Trophoblast cell (in vitro differentiated cells and primary cell): Measurements from ENCODE around the gene TESK2.
A peak's percentile ranks its signal among the peaks of the same experiment; 100 is the strongest.

Experiments used
- DNase-seq, 2 donors: peaks; one replicate each; pipeline ENCODE4 v3.0.0-alpha.2; 2016
- H2AFZ ChIP-seq: 2 replicates; pipeline ENCODE4 v1.6.1; 2013; ENCODE audit warnings: low read length, moderate library complexity, mild to moderate bottlenecking; ENCODE audit not compliant: insufficient read depth, poor library complexity
- H2AK5ac ChIP-seq: 2 replicates; pipeline ENCODE4 v1.6.1; 2013; ENCODE audit warnings: mild to moderate bottlenecking, low read length
- H2BK120ac ChIP-seq: 2 replicates; pipeline ENCODE4 v1.6.1; 2013; ENCODE audit warnings: low read length, mild to moderate bottlenecking, moderate library complexity; ENCODE audit not compliant: insufficient read depth, poor library complexity
- H2BK12ac ChIP-seq: 2 replicates; pipeline ENCODE4 v1.6.1; 2013; ENCODE audit warnings: mild to moderate bottlenecking, low read length, moderate library complexity
- H2BK5ac ChIP-seq: 2 replicates; pipeline ENCODE4 v1.6.1; 2013; ENCODE audit warnings: low read length, low read depth, moderate library complexity, mild to moderate bottlenecking; ENCODE audit not compliant: poor library complexity
- H3K14ac ChIP-seq: 2 replicates; pipeline ENCODE4 v1.6.1; 2013; ENCODE audit warnings: mild to moderate bottlenecking, low read length
- H3K18ac ChIP-seq: 2 replicates; pipeline ENCODE4 v1.6.1; 2013; ENCODE audit warnings: mild to moderate bottlenecking, low read length
- H3K23ac ChIP-seq: 2 replicates; pipeline ENCODE4 v1.6.1; 2013; ENCODE audit warnings: low read length
- H3K27ac ChIP-seq: 2 replicates; pipeline ENCODE4 v1.5.1; 2013; ENCODE audit warnings: low read depth, mild to moderate bottlenecking, inconsistent platforms, low read length, moderate library complexity
- H3K27me3 ChIP-seq: 2 replicates; pipeline ENCODE4 v1.6.1; 2013; ENCODE audit warnings: inconsistent platforms, mild to moderate bottlenecking, low read length, moderate library complexity; ENCODE audit not compliant: insufficient read depth
- H3K36me3 ChIP-seq, 2 experiments: 1 replicate in 1 of 2; 2 replicates in 1 of 2; pipeline ENCODE4 v1.6.1; 2013; ENCODE audit warnings: low read length in 2 of 2, mild to moderate bottlenecking in 2 of 2, moderate library complexity in 1 of 2; ENCODE audit not compliant: insufficient read depth in 2 of 2, control insufficient read depth in 1 of 2
- H3K4ac ChIP-seq: 2 replicates; pipeline ENCODE4 v1.6.1; 2013; ENCODE audit warnings: low read depth, mild to moderate bottlenecking, low read length, moderate library complexity
- H3K4me1 ChIP-seq, 2 experiments: 1 replicate in 1 of 2; 2 replicates in 1 of 2; pipeline ENCODE4 v1.6.1; 2013; ENCODE audit warnings: low read length in 2 of 2, mild to moderate bottlenecking in 2 of 2, moderate library complexity in 1 of 2; ENCODE audit not compliant: insufficient read depth in 2 of 2, control insufficient read depth in 1 of 2
- H3K4me2 ChIP-seq: 2 replicates; pipeline ENCODE4 v1.6.1; 2013; ENCODE audit warnings: inconsistent platforms, mild to moderate bottlenecking, low read length, moderate library complexity
- H3K4me3 ChIP-seq: 2 replicates; pipeline ENCODE4 v1.5.1; 2013; ENCODE audit warnings: mild to moderate bottlenecking, low read depth, low read length, inconsistent platforms
- H3K79me1 ChIP-seq: one replicate; pipeline ENCODE4 v1.6.1; 2013; ENCODE audit warnings: low read length
- H3K79me2 ChIP-seq: 2 replicates; pipeline ENCODE4 v1.6.1; 2013; ENCODE audit warnings: low read length, mild to moderate bottlenecking; ENCODE audit not compliant: control insufficient read depth, insufficient read depth, poor library complexity
- H3K9ac ChIP-seq: 2 replicates; pipeline ENCODE4 v1.6.1; 2013; ENCODE audit warnings: mild to moderate bottlenecking, low read length
- H3K9me3 ChIP-seq: 2 replicates; pipeline ENCODE4 v1.6.1; 2013; ENCODE audit warnings: low read depth, mild to moderate bottlenecking, control low read depth, inconsistent platforms, low read length; ENCODE audit not compliant: insufficient read depth
- H4K12ac ChIP-seq: 2 replicates; pipeline ENCODE4 v1.6.1; 2013; ENCODE audit warnings: low read depth, mild to moderate bottlenecking, low read length, moderate library complexity
- H4K8ac ChIP-seq: 2 replicates; pipeline ENCODE4 v1.6.1; 2013; ENCODE audit warnings: low read depth, mild to moderate bottlenecking, low read length, moderate library complexity
- H4K91ac ChIP-seq: one replicate; pipeline ENCODE4 v1.6.1; 2013; ENCODE audit warnings: low read depth, mild to moderate bottlenecking, low read length, moderate library complexity
- WGBS: extraction: QIAGEN DNeasy Blood & Tissue Kit; methylation state at CpG from one replicate; pipeline ENCODE4 v1.1.7; 2013; ENCODE audit warnings: missing lambda C conversion rate; ENCODE audit not compliant: insufficient read length, insufficient coverage; ENCODE audit errors: extremely low coverage; 5-methylcytosine and 5-hydroxymethylcytosine counted together

TESK2 gene

DNA sequence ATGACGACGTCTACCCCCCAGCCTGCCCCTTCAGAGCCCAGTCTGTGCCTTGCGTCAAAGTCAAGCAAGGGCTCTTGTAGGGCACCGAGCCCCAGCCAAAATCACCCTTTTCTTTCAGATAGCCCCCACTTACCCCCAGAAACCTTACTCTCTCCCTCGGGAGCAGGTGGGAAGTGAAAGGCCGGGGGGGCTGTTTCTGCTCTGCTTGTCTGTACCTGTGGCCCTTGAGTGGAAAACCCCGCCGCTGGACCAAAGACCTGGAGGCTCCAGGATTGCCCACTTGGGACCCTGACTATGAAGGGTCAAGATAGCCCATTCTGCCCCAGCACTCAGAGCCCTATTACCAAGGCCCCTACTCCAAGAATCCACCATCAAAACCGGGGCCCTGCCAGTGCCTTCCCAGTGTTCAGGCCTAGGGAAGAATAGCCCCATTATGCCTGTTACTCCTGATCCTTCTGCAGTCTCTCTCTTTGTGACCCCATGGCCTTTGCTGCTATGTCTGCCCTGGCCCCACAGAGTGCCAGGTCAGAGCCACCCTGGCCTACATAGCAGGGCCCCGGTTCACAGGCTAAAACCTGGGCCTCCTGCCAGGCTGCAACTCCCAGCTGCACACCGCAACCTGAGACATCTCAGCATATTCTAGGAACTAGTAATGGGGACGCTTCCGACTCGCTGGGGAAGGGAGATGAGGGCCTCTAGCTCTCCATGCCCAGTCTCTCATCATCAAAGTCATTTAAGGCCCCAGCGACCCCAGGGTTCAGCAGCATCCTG is 186.5 kb downstream of the TESK2 start:
- H3K27ac ChIP-seq, result peak overlapping the region; percentile 64
- H3K4me3 ChIP-seq, result peak overlapping the region; percentile 87
- no peaks in the 10 kb centered on the region for H3K36me3 ChIP-seq
- H3K4ac ChIP-seq, result peak overlapping the region; percentile 77
- peak overlapping the region; percentile 38 for H2AFZ ChIP-seq
- H3K23ac ChIP-seq, result no peak overlapping the region
- peak overlapping the region; percentile 89 for H4K91ac ChIP-seq
- peaks cover 8% of the 10 kb centered on the region for H3K79me2 ChIP-seq
- H3K9ac ChIP-seq, result peak overlapping the region; percentile 82
- peak overlapping the region; percentile 2 for H3K18ac ChIP-seq
- H3K79me1 ChIP-seq, result peaks cover 11% of the 10 kb centered on the region
- DNase-seq, result no peak
- no CpG with 5 or more reads among the region's 15 CpGs for WGBS
- peak overlapping the region; percentile 71 for H3K4me2 ChIP-seq
- H3K14ac ChIP-seq, result peak overlapping the region; percentile 87
- peak overlapping the region; percentile 93 for H4K12ac ChIP-seq
- no peaks in the 10 kb centered on the region for H3K9me3 ChIP-seq
- peaks cover 6% of the 10 kb centered on the region in 2 experiments for H3K4me1 ChIP-seq
- H2AK5ac ChIP-seq, result peak overlapping the region; percentile 55
- peak overlapping the region; percentile 64 for H4K8ac ChIP-seq
- no peaks in the 10 kb centered on the region for H3K27me3 ChIP-seq
- peak overlapping the region; percentile 89 for H2BK5ac ChIP-seq
- peak overlapping the region; percentile 21 for H2BK120ac ChIP-seq
- H2BK12ac ChIP-seq, result peak overlapping the region; percentile 63

DNA sequence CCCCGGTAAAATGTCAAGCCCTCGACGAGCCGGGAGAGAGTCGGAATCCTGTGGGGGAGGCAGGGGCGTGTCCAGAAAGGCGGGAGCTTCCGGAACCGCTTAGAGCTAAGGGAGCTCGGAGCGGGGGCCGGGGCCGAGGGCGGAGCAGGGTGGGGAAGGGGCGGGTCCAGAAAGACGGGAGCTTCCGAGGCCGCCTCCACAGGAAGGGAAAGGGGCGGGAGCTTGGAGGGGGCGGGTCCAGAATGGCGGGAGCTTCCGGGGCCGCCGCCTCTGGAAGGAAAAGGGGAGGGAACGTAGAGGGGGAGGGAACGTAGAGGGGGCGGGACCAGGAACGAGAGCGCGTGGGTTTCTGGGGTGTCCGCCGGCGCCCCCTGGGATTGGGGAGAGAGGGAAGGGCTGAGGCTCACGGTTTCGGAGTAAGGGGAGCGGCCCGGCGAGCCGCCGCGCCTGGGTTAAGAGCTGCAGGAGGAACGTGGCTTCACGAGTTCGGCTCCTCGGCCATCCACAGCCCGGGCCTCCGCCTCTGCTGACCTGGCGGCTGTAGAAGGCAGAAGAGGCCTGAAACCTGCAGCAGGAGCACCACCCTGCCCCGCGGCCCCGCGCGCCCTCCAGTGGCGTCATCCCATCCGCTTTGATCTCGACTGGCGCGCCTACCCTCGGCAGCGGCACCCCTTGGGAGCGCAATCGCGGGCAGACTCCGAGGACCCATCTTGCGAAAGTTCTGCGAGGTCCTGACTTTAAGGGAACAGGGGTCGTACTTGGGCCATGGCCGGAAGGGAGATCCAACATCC is 187.2 kb downstream of the TESK2 start:
- Histone ChIP-seq H2AFZ (peak overlapping the region; percentile 81), H3K36me3 (no peaks in the 10 kb centered on the region), H3K14ac (peak overlapping the region; percentile 87), H3K27ac (peak overlapping the region; percentile 77), H3K79me1 (peaks cover 11% of the 10 kb centered on the region), H3K27me3 (no peaks in the 10 kb centered on the region), H4K8ac (peak overlapping the region; percentile 86), H3K9me3 (no peaks in the 10 kb centered on the region), H3K18ac (peak overlapping the region; percentile 2), H3K4ac (peak overlapping the region; percentile 77), H3K4me3 (peak overlapping the region; percentile 87), H4K91ac (peak overlapping the region; percentile 89), H2BK12ac (peak overlapping the region; percentile 63), H4K12ac (peak overlapping the region; percentile 93), H3K4me1 (peaks cover 6% of the 10 kb centered on the region in 2 experiments), H3K23ac (no peak overlapping the region), H3K9ac (peak overlapping the region; percentile 82), H2AK5ac (no peak overlapping the region), H3K4me2 (peak overlapping the region; percentile 71), H3K79me2 (peaks cover 8% of the 10 kb centered on the region), H2BK120ac (peak overlapping the region; percentile 94), H2BK5ac (peak overlapping the region; percentile 89)
- peak; percentile 96 to 98 for DNase-seq
- no CpG with 5 or more reads among the region's 68 CpGs for WGBS

DNA sequence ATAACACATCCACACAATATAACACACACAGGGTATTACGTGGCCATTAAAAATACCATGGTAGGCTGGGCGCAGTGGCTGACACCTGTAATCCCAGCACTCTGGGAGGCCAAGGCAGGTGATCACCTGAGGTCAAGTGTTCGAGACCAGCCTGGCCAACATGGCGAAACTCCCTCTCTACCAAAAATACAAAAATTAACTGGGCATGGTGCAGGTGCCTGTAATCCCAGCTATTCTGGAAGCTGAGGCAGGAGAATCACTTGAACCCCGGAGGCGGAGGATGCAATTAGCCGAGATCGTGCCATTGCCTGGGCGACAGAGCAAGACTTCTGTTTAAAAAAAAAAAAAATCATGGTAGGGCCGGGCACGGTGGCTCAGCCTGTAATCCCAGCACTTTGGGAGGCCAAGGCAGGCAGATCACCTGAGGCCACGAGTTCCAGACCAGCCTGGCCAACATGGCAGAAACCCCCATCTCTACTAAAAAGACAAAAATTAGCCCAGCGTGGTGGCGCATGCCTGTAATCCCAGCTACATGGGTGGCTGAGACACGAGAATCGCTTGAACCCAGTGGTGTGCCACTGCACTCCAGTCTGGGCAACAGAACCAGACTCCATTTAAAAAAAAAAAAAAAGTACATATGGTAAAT is 188.3 kb downstream of the TESK2 start:
- Histone ChIP-seq H3K23ac (no peak overlapping the region), H2BK120ac (no peak overlapping the region), H3K4me1 (peaks cover 6% of the 10 kb centered on the region in 2 experiments), H3K4me3 (no peak overlapping the region), H2AK5ac (no peak overlapping the region), H3K79me2 (peaks cover 8% of the 10 kb centered on the region), H4K8ac (peak overlapping the region; percentile 74), H3K27me3 (no peaks in the 10 kb centered on the region), H4K91ac (no peak overlapping the region), H3K27ac (no peak overlapping the region), H2BK12ac (no peak overlapping the region), H3K4ac (no peak overlapping the region), H3K4me2 (peak overlapping the region; percentile 69), H3K18ac (no peak overlapping the region), H3K79me1 (peaks cover 11% of the 10 kb centered on the region), H4K12ac (peak overlapping the region; percentile 44), H2AFZ (no peak overlapping the region), H3K36me3 (no peaks in the 10 kb centered on the region), H3K9me3 (no peaks in the 10 kb centered on the region), H3K14ac (no peak overlapping the region), H3K9ac (no peak overlapping the region), H2BK5ac (no peak overlapping the region)
- no peak for DNase-seq
- no CpG with 5 or more reads among the region's 16 CpGs for WGBS

DNA sequence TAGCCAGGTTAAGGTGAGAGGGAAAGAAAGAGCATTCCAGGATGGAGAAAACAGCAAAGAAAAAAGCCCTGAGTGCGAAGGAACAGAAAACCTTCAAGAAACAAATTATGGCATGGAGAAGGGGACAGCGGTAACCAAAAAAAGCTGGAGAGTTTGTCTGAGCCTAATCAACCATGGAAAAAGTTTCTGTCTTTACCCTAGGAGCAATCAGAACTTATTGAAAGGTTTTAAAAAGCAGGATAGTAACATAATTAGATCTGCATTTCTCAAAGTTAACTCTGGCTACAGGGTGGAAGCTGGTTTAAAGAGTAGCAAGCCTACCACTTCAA is 190.3 kb downstream of the TESK2 start:
- H2BK5ac ChIP-seq, result no peak overlapping the region
- H3K9me3 ChIP-seq, result no peaks in the 10 kb centered on the region
- no peaks in the 10 kb centered on the region for H3K36me3 ChIP-seq
- no peak overlapping the region for H4K8ac ChIP-seq
- peaks cover 8% of the 10 kb centered on the region for H3K79me2 ChIP-seq
- DNase-seq, result no peak
- H3K79me1 ChIP-seq, result peaks cover 11% of the 10 kb centered on the region
- no peak overlapping the region for H3K4me3 ChIP-seq
- H4K91ac ChIP-seq, result no peak overlapping the region
- no peak overlapping the region for H3K23ac ChIP-seq
- no peak overlapping the region for H3K4ac ChIP-seq
- no peak overlapping the region for H4K12ac ChIP-seq
- H2BK120ac ChIP-seq, result no peak overlapping the region
- H3K14ac ChIP-seq, result no peak overlapping the region
- WGBS, result no CpG with 5 or more reads among the region's 2 CpGs
- no peak overlapping the region for H2BK12ac ChIP-seq
- H3K9ac ChIP-seq, result no peak overlapping the region
- H2AK5ac ChIP-seq, result no peak overlapping the region
- H3K27me3 ChIP-seq, result no peaks in the 10 kb centered on the region
- H3K4me2 ChIP-seq, result no peak overlapping the region
- H3K27ac ChIP-seq, result no peak overlapping the region
- H3K18ac ChIP-seq, result no peak overlapping the region
- H2AFZ ChIP-seq, result no peak overlapping the region
- H3K4me1 ChIP-seq, result peaks cover 6% of the 10 kb centered on the region in 2 experiments
